Erythroblast (primary cell): ENCODE measurements around the gene ZNF138.
"Not testable (repeated sequence)": the region's sequence is repeated elsewhere in the genome, so short reads cannot be mapped to it uniquely, and the experiment has no call there.

Experiments used
- DNase-seq, 2 experiments: peaks; one replicate each; lab custom pipeline; 2025; lab: John Stamatoyannopoulos, UW
- GATA1 ChIP-seq: IDR thresholded peaks from 2 replicates; pipeline ENCODE4 v1.6.1; 2011; ENCODE audit warnings: low read depth, mild to moderate bottlenecking, control low read depth, low read length, moderate library complexity
- POLR2A ChIP-seq: IDR thresholded peaks from 2 replicates; pipeline ENCODE4 v1.6.1; 2011; ENCODE audit warnings: mild to moderate bottlenecking, low read length

Gene ZNF138

DNA sequence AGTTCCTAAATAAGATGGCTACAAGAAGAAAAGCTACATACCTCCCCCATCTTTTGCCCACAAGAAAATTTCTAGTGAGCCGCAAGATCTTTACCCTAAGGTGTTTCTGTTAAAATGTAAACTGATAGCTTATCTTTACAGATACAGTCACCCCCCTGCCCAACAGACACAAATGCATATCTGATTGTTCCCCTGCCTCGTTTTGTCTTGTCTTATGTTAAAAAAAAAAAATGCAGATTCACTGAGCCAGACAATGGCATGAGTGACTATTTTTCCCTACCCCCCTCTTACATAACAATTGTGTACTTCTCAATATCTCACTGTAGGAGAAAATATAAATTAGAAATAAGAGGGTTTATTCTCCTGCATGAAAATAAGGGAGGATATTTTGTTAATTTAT is 8.5 kb downstream of the ZNF138 start:
- DNase-seq: peak in 1 of 2 experiments; percentile 55
- TF ChIP-seq POLR2A (no peak), GATA1 (no peak)

DNA sequence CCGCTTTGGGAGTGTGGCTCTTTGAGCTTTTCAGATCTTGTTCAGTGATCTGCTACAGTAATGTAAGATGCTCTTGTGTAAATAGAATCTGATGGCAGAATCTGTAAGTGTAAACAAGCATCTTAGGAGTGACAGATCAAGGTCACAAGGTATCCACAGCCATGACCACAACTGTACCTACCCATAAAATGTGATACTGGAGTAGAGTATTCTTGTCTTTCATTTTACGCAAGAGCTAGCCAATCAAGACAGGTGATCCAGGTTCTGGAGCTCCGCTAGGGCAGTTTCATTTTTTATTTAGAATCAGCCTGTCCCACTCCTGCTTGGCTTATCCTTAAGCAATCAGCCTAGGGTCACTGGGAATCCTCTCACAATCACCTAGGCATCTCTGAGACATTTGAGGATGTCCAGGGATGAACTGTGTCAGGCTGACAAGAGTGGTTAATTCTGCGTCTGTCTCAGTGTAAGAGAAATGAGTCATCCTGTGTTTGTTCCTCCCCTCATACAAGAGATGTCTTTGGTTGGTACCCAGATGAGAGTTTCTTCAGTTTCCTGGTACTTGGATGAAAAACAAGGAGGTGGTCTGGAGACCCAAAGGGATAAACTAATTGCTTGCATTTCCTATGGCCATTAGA is 13.6 kb downstream of the ZNF138 start:
- TF ChIP-seq GATA1 (no peak), POLR2A (no peak)
- no peak for DNase-seq

GRCh38 chr7:64811767-64812166 is 17.5 kb downstream of the ZNF138 start:
- DNase-seq: no peak
- TF ChIP-seq POLR2A (no peak), GATA1 (no peak)

- DNase-seq: no peak
- TF ChIP-seq POLR2A: no peak
- TF ChIP-seq GATA1: no peak
Measured at GRCh38 chr7:64830926-64831325, 36.7 kb downstream of the ZNF138 start.

DNA sequence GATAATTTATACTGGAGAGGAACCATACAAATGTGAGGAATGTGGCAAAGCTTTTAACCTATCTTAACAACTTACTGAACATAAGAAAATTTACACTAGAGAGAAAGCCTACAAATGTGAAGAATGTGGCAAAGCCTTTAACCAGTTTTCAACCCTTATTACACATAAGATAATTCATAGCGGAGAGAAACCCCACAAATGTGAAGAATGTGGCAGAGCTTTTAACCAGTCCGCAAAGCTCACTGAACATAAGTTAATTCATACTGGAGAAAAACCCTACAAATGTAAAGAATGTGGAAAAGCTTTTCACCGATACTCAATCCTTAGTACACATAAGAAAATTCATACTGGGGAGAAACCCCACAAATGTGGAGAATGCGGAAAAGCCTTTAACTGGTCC is 37.9 kb downstream of the ZNF138 start:
- TF ChIP-seq GATA1 (no peak), POLR2A (no peak)

GRCh38 chr7:64834989-64835388 is 40.8 kb downstream of the ZNF138 start:
- TF ChIP-seq POLR2A (no peak), GATA1 (no peak)
- DNase-seq: no peak

More for the DNA sequence above, 37.9 kb downstream of the ZNF138 start:
- no peak for DNase-seq

DNA sequence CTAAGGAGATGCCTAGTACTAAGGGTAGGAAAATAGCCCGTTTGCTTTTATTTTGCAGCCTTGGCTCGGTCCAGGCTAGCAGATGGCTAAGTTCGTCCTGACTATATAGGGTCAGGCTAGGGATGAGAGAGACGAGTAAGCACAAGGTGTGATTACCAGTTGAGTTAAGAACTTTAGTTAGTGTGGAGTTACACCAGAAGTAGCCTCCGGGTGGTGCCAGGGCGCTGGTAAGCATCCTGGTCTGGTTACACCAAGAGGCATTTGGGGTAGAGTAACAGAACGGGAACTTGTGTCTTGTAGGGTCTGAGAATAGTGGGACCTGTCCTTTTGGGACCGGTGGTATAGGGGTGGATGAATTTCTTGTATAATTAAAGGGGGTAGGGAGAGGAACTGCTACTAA is 41.6 kb downstream of the ZNF138 start:
- peak in 1 of 2 experiments; percentile 3 for DNase-seq

DNA sequence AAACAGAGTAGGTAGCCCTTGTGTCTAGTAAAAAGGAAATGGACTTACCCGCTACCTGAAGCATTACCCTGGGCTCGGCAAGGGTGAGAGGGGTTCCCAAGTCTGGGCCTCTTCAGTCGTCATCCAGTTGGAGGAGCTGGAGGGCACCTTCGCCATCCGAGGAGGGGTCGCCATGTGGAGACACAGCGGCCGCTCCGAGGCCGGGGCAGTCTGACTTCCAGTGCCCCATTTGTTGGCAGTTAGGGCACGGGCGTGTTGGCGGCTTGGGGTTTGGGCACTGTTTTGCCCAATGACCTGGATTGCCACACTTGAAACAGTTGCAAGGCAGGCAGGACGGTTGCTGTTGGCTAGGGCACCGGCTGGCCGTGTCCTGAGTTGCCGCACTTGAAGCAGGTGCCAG is 43.8 kb downstream of the ZNF138 start:
- not testable (repeated sequence) for DNase-seq

- no peak for DNase-seq
- no peak for TF ChIP-seq GATA1
- no peak for TF ChIP-seq POLR2A
Measured at GRCh38 chr7:64838691-64839090, 44.5 kb downstream of the ZNF138 start.

- TF ChIP-seq GATA1 (no peak), POLR2A (no peak)
- no peak for DNase-seq
Measured at GRCh38 chr7:64839910-64840309, 45.7 kb downstream of the ZNF138 start.

GRCh38 chr7:64849250-64849923 is 55.2 kb downstream of the ZNF138 start:
- DNase-seq: peak; percentile 17 to 28
- TF ChIP-seq GATA1 (no peak), POLR2A (no peak)

- TF ChIP-seq POLR2A (no peak), GATA1 (no peak)
- no peak for DNase-seq
Measured at GRCh38 chr7:64849924-64850499, 55.8 kb downstream of the ZNF138 start.

DNA sequence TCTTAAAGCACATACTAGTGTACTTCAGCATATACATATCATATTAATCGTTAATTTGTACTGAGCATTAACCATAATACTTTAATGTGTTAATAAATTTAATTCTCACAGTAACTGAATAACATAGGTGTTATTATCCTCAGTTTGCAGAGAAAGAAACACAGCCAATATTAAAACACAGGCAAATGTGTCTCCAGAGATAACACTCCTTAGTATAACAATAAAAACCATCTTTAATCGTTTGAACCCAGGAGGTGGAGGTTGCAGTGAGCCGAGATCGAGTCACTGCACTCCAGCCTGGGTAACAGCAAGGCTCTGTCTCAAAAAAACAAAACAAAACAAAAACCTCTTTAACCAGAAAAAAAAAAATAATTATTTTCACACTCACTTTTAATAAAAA is 59.5 kb downstream of the ZNF138 start:
- no peak for TF ChIP-seq GATA1
- TF ChIP-seq POLR2A: no peak
- no peak for DNase-seq

GRCh38 chr7:64854969-64855368 is 60.7 kb downstream of the ZNF138 start:
- no peak for TF ChIP-seq POLR2A
- DNase-seq: no peak

- DNase-seq: no peak
- TF ChIP-seq GATA1 (no peak), POLR2A (no peak)
Measured at GRCh38 chr7:64863021-64863420, 68.8 kb downstream of the ZNF138 start.

DNA sequence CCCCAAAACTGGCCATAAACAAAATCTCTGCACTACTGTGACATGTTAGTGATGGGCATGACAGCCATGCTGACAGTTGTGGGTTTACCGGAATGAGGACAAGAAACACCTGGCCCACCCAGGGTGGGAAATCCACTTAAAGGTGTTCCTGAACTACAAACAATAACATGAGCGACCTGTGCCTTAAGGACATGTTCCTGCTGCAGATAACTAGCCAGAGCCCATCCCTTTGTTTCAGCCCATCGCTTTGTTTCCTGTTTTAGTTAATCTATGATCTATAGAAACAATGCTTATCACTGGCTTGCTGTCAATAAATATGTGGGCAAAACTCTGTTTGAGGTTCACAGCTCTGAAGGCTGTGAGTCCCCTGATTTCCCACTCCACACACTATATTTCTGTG is 69.3 kb downstream of the ZNF138 start:
- DNase-seq: not testable (repeated sequence)
